OCI-LY7 (cell line): ENCODE data around the gene CYP3A7. TPM values are rescaled to one million over a fixed set of nuclear protein-coding genes. Genes with fewer than 3 reads are reported as not detected.

Experiments used
- Bru-seq: library from RNA; stranded (reverse); fragments of 400-500 nt; gene quantifications from one replicate; lab custom pipeline; 2021; lab: Mats Ljungman, UMichigan
- BruChase-seq, 2 experiments: library from RNA; stranded (reverse); fragments of 400-500 nt; gene quantifications; one replicate each; lab custom pipeline; 2021; lab: Mats Ljungman, UMichigan
- BruUV-seq: library from RNA; stranded (reverse); fragments of 400-500 nt; replicated peaks from 2 replicates; lab custom pipeline; 2021; lab: Mats Ljungman, UMichigan
- CTCF ChIA-PET: fragments of 300-600 bp; sonication (Branson Sonifier 250); formaldehyde crosslinking; loops from one replicate; lab custom pipeline; 2022; ENCODE audit warnings: antibody characterized with exemption; ENCODE audit not compliant: unreplicated experiment; lab: Charles Lee
- POLR2A ChIA-PET: fragments of 300-600 bp; sonication (Branson Sonifier 250); formaldehyde crosslinking; loops from one replicate; lab custom pipeline; 2022; ENCODE audit warnings: antibody characterized with exemption; lab: Charles Lee
- DNase-seq: peaks from one replicate; pipeline ENCODE4 v3.0.0-alpha.2; 2015; ENCODE audit warnings: low spot score
- H2AFZ ChIP-seq: fragments of 200-600 bp; sonication (generic), shearing (Covaris generic); 2 replicates; pipeline ENCODE4 v1.6.1; 2014; ENCODE audit warnings: mild to moderate bottlenecking, antibody characterized with exemption, low read length, moderate library complexity
- H3K27ac ChIP-seq: fragments of 200-600 bp; sonication (generic); 2 replicates; pipeline ENCODE4 v1.5.1; 2014; ENCODE audit warnings: mixed run types, low read depth, mild to moderate bottlenecking, moderate library complexity, low read length, inconsistent platforms; ENCODE audit not compliant: poor library complexity, severe bottlenecking
- H3K36me3 ChIP-seq: fragments of 200-600 bp; sonication (generic); 2 replicates; pipeline ENCODE4 v1.6.1; 2014; ENCODE audit warnings: mild to moderate bottlenecking, antibody characterized with exemption, low read length, moderate library complexity, mixed read lengths; ENCODE audit not compliant: insufficient read depth
- H3K4me1 ChIP-seq: fragments of 200-600 bp; sonication (generic); 2 replicates; pipeline ENCODE4 v1.5.1; 2014; ENCODE audit warnings: mild to moderate bottlenecking, low read length; ENCODE audit not compliant: insufficient read depth, poor library complexity, severe bottlenecking
- H3K4me2 ChIP-seq: fragments of 200-600 bp; sonication (generic); 2 replicates; pipeline ENCODE4 v1.6.1; 2014; ENCODE audit warnings: mild to moderate bottlenecking, low read length
- H3K4me3 ChIP-seq: fragments of 200-600 bp; sonication (generic); 2 replicates; pipeline ENCODE4 v1.5.1; 2014; ENCODE audit warnings: mild to moderate bottlenecking, low read depth, low read length; ENCODE audit not compliant: poor library complexity, severe bottlenecking
- H3K79me2 ChIP-seq: fragments of 200-600 bp; sonication (generic); 2 replicates; pipeline ENCODE4 v1.6.1; 2016; ENCODE audit warnings: low read depth, mild to moderate bottlenecking, low read length, moderate library complexity, mixed read lengths; ENCODE audit not compliant: insufficient read depth
- H3K9me2 ChIP-seq: fragments of 200-600 bp; sonication (generic); 2 replicates; pipeline ENCODE4 v1.6.1; 2016; ENCODE audit warnings: mild to moderate bottlenecking, low read length, mixed read lengths; ENCODE audit not compliant: insufficient read depth
- H3K9me3 ChIP-seq: fragments of 200-600 bp; sonication (generic); 2 replicates; pipeline ENCODE4 v1.6.1; 2014; ENCODE audit warnings: mild to moderate bottlenecking, mixed run types, low read length, mixed read lengths
- H4K20me1 ChIP-seq: fragments of 200-600 bp; sonication (generic); 2 replicates; pipeline ENCODE4 v1.6.1; 2014; ENCODE audit warnings: mild to moderate bottlenecking, antibody characterized with exemption, low read length, moderate library complexity, mixed read lengths; ENCODE audit not compliant: insufficient read depth
- EZH2phosphoT487 ChIP-seq: fragments of 200-600 bp; sonication (generic); IDR thresholded peaks from 2 replicates; pipeline ENCODE4 v1.6.1; 2018; ENCODE audit warnings: low read depth, borderline replicate concordance, mild to moderate bottlenecking, mixed run types, antibody characterized with exemption, low read length, moderate library complexity, mixed read lengths
- intact Hi-C: fragments of 100-400 bp; cut with micrococcal nuclease; formaldehyde crosslinking; loops from one replicate; pipeline ENCODE4 v1.10.0; 2022; ENCODE audit not compliant: unreplicated experiment
- long read RNA-seq: library from polyadenylated mRNA; stranded (forward); transcript quantifications from one replicate; pipeline ENCODE4 v2.0.0, GENCODE V29; 2022
- total RNA-seq, 2 experiments: library from RNA; depleted of rRNA in 1 of 2; stranded (reverse); fragments of >200 nt in 1 of 2; shearing (Covaris generic) in 1 of 2; gene quantifications; 2 replicates each; pipeline ENCODE4 v1.2.3, GENCODE V29; 2014 to 2022
- TF ChIP-seq, protein P1 (sequence below): fragments of 200-600 bp; sonication (generic); conservative IDR thresholded peaks from 2 replicates; pipeline ENCODE4 v1.5.1; 2014; ENCODE audit warnings: mild to moderate bottlenecking, antibody characterized with exemption, low read length, moderate library complexity, mixed read lengths

Gene CYP3A7
- total RNA-seq (2014; rRNA removed; shearing (Covaris generic)) (not detected in 2 replicates), total RNA-seq (2022) (not detected in 2 replicates), Bru-seq, nascent RNA (not detected), BruChase-seq, experiment 1, labeled RNA remaining after a 6-hour chase (not detected), BruChase-seq, experiment 2, labeled RNA remaining after a 2-hour chase (not detected)
- long read RNA-seq, result 0 reads

DNA sequence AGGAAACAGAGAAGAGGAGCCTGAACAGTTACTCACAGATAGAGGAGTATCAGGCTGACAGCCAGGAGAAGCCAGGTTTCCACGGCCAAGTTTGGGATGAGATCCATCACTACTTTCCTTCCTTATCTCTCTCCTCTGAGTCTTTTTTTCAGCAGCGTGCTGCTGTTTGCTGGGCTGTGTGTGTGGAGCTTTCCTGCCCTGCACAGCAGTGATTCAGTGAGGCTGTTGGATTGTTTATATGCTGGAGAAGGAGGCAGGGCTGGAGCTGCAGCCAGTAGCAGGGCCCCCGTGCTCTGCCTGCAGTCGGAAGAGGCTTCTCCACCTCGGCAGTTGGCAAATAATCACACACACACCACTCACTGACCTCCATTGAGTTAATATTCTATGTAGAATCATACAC lies at the start of gene CYP3A7:
TSS of gene CYP3A7 (minus strand) at position 210 of the 400 bp plus-strand sequence. CDS start at position 107, 103 bp downstream.
- Histone ChIP-seq H3K27ac (no peak within 1 kb of the TSS), H2AFZ (no peak within 1 kb of the TSS), H3K79me2 (no peaks in the 10 kb centered on the region), H4K20me1 (no peaks in the 10 kb centered on the region), H3K9me3 (no peaks in the 10 kb centered on the region), H3K4me3 (no peak within 1 kb of the TSS), H3K4me1 (no peaks in the 10 kb centered on the region), H3K36me3 (no peaks in the 10 kb centered on the region), H3K4me2 (no peak within 1 kb of the TSS), H3K9me2 (no peaks in the 10 kb centered on the region)
- DNase-seq, result no peak
- POLR2A ChIA-PET, result no interaction called here
- BruUV-seq, result no TSS peak
- intact Hi-C loops, result no loop called here
- TF ChIP-seq, protein P1, sequence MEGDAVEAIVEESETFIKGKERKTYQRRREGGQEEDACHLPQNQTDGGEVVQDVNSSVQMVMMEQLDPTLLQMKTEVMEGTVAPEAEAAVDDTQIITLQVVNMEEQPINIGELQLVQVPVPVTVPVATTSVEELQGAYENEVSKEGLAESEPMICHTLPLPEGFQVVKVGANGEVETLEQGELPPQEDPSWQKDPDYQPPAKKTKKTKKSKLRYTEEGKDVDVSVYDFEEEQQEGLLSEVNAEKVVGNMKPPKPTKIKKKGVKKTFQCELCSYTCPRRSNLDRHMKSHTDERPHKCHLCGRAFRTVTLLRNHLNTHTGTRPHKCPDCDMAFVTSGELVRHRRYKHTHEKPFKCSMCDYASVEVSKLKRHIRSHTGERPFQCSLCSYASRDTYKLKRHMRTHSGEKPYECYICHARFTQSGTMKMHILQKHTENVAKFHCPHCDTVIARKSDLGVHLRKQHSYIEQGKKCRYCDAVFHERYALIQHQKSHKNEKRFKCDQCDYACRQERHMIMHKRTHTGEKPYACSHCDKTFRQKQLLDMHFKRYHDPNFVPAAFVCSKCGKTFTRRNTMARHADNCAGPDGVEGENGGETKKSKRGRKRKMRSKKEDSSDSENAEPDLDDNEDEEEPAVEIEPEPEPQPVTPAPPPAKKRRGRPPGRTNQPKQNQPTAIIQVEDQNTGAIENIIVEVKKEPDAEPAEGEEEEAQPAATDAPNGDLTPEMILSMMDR, result no peak
- CTCF ChIA-PET, result no interaction called here

DNA sequence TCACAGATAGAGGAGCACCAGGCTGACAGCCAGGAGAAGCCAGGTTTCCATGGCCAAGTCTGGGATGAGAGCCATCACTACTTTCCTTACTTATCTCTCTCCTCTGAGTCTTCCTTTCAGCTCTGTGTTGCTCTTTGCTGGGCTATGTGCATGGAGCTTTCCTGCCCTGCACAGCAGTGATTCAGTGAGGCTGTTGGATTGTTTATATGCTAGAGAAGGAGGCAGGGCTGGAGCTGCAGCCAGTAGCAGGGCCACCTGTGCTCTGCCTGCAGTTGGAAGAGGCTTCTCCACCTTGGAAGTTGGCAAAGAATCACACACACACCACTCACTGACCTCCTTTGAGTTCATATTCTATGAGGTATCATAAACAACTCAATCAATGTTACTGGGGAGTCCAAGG lies 49.0 kb upstream of the CYP3A7 start, which contains the start of gene CYP3A4:
TSS of gene CYP3A4 (minus strand) at position 178 of the 400 bp plus-strand sequence. CDS start at position 75, 103 bp downstream.
- Histone ChIP-seq H3K27ac (no peak within 1 kb of the TSS), H3K36me3 (no peaks in the 10 kb centered on the region), H3K4me1 (no peaks in the 10 kb centered on the region), H3K9me2 (no peaks in the 10 kb centered on the region), H3K4me2 (no peak within 1 kb of the TSS), H3K9me3 (no peaks in the 10 kb centered on the region), H3K4me3 (no peak within 1 kb of the TSS), H2AFZ (no peak within 1 kb of the TSS), H4K20me1 (no peaks in the 10 kb centered on the region), H3K79me2 (no peaks in the 10 kb centered on the region)
- POLR2A ChIA-PET, result no interaction called here
- intact Hi-C loops, result no loop called here
- CTCF ChIA-PET, result no interaction called here
- DNase-seq, result no peak
- TF ChIP-seq, protein P1, result no peak
- TF ChIP-seq EZH2phosphoT487, result no peak
- BruUV-seq, result no TSS peak
